PC-9 (cell line): ENCODE results near the gene MEF2A. TPM values are rescaled to one million over a fixed set of nuclear protein-coding genes. Genes with fewer than 3 reads are reported as not detected.

Experiments
- BruUV-seq: library from RNA; stranded (reverse); fragments of 400-500 nt; replicated peaks from 2 replicates; lab custom pipeline; 2021; lab: Mats Ljungman, UMichigan
- CTCF ChIA-PET: fragments of 300-600 bp; sonication (Branson Sonifier 250); formaldehyde crosslinking; loops from one replicate; lab custom pipeline; 2022; ENCODE audit warnings: antibody characterized with exemption; lab: Charles Lee
- POLR2A ChIA-PET: fragments of 300-600 bp; sonication (Branson Sonifier 250); formaldehyde crosslinking; loops from one replicate; lab custom pipeline; 2022; ENCODE audit warnings: antibody characterized with exemption; ENCODE audit not compliant: unreplicated experiment; lab: Charles Lee
- DNase-seq, 2 experiments: peaks; one replicate each; pipeline versions ENCODE4 v3.0.0 to v3.0.0-alpha.2; 2015 to 2022; ENCODE audit warnings: mixed read lengths in 1 of 2
- H2AFZ ChIP-seq: fragments of 200-600 bp; sonication (generic); 2 replicates; pipeline ENCODE4 v1.8.1; 2017; ENCODE audit warnings: antibody characterized with exemption
- H3F3A ChIP-seq: fragments of 200-600 bp; sonication (generic); 2 replicates; pipeline ENCODE4 v1.8.1; 2017; ENCODE audit warnings: antibody characterized with exemption, mild to moderate bottlenecking, low read depth; ENCODE audit not compliant: insufficient read depth
- H3K27ac ChIP-seq: fragments of 200-600 bp; sonication (generic); 2 replicates; pipeline ENCODE4 v1.6.1; 2016; ENCODE audit warnings: mixed run types
- H3K27me3 ChIP-seq: fragments of 200-600 bp; sonication (generic); 2 replicates; pipeline ENCODE4 v1.6.1; 2016; ENCODE audit warnings: low read depth, mixed run types; ENCODE audit not compliant: insufficient read depth
- H3K36me3 ChIP-seq: fragments of 200-600 bp; sonication (generic); 2 replicates; pipeline ENCODE4 v1.6.1; 2016; ENCODE audit warnings: low read depth, mixed run types
- H3K4me1 ChIP-seq: fragments of 200-600 bp; sonication (generic); replicated peaks from 2 replicates; pipeline ENCODE4 v1.6.1; 2016; ENCODE audit warnings: mixed run types; ENCODE audit not compliant: insufficient read depth
- H3K4me2 ChIP-seq: fragments of 200-600 bp; sonication (generic); 2 replicates; pipeline ENCODE4 v1.6.1; 2017; ENCODE audit warnings: mixed run types
- H3K4me3 ChIP-seq: fragments of 200-600 bp; sonication (generic); 2 replicates; pipeline ENCODE4 v1.6.1; 2016; ENCODE audit warnings: mixed run types
- H3K79me2 ChIP-seq: fragments of 200-600 bp; sonication (generic); 2 replicates; pipeline ENCODE4 v1.6.1; 2017; ENCODE audit warnings: low read depth, mixed run types
- H3K9me2 ChIP-seq: fragments of 200-600 bp; sonication (generic); 2 replicates; pipeline ENCODE4 v1.8.1; 2017; ENCODE audit warnings: mild to moderate bottlenecking; ENCODE audit not compliant: insufficient read depth
- H3K9me3 ChIP-seq: fragments of 200-600 bp; sonication (generic); 2 replicates; pipeline ENCODE4 v1.8.1; 2016; ENCODE audit warnings: low read depth; ENCODE audit not compliant: insufficient read depth
- H4K20me1 ChIP-seq: fragments of 200-600 bp; sonication (generic); 2 replicates; pipeline ENCODE4 v1.8.1; 2017; ENCODE audit not compliant: insufficient read depth
- CTCF ChIP-seq: fragments of 200-600 bp; sonication (generic); conservative IDR thresholded peaks from 2 replicates; pipeline ENCODE4 v1.6.1; 2017; ENCODE audit warnings: mixed run types, antibody characterized with exemption, mild to moderate bottlenecking, moderate library complexity
- EZH2 ChIP-seq: fragments of 200-600 bp; sonication (generic); IDR thresholded peaks from 2 replicates; pipeline ENCODE4 v1.8.0; 2017; ENCODE audit warnings: antibody characterized with exemption, low read depth
- intact Hi-C: fragments of 100-400 bp; cut with micrococcal nuclease; formaldehyde crosslinking; loops from one replicate; pipeline ENCODE4 v1.10.0; 2022; ENCODE audit not compliant: unreplicated experiment
- total RNA-seq: library from RNA; stranded (reverse); gene quantifications from 2 replicates; pipeline ENCODE4 v1.2.3, GENCODE V29; 2021

MEF2A gene
- total RNA-seq, 1 experiment from 2014 or later = 31.8 TPM

GRCh38 chr15:99677540-99678134, 111.9 kb downstream of the MEF2A start:
- ChIA-PET POLR2A (no interaction called here), CTCF (no interaction called here)
- no peak overlapping the region for H3K27ac ChIP-seq
- no peaks in the 10 kb centered on the region; the same call in 1 of the 2 replicates for H4K20me1 ChIP-seq
- H3K9me2 ChIP-seq = no peaks in the 10 kb centered on the region
- H3K36me3 ChIP-seq = peaks cover 7% of the 10 kb centered on the region; the same call in 1 of the 2 replicates
- H3K4me1 ChIP-seq = no peaks in the 10 kb centered on the region
- no peaks in the 10 kb centered on the region for H3K9me3 ChIP-seq
- H2AFZ ChIP-seq = no peak overlapping the region
- H3F3A ChIP-seq = no peaks in the 10 kb centered on the region; the same call in 1 of the 2 replicates
- H3K4me2 ChIP-seq = no peak overlapping the region
- no peak for DNase-seq
- TF ChIP-seq CTCF = no peak
- TF ChIP-seq EZH2 = no peak
- H3K4me3 ChIP-seq = no peak overlapping the region
- H3K79me2 ChIP-seq = no peaks in the 10 kb centered on the region
- no TSS peak for BruUV-seq
- H3K27me3 ChIP-seq = no peaks in the 10 kb centered on the region
- intact Hi-C loops = no loop called here

GRCh38 chr15:99680276-99680675, 114.5 kb downstream of the MEF2A start:
- TF ChIP-seq CTCF (no peak), EZH2 (no peak)
- no peaks in the 10 kb centered on the region for H3K36me3 ChIP-seq
- ChIA-PET POLR2A (no interaction called here), CTCF (no interaction called here)
- H3K9me3 ChIP-seq = no peaks in the 10 kb centered on the region; the same call in 1 of the 2 replicates
- H3F3A ChIP-seq = no peaks in the 10 kb centered on the region; the same call in 1 of the 2 replicates
- no TSS peak for BruUV-seq
- H3K4me1 ChIP-seq = no peaks in the 10 kb centered on the region
- H3K4me2 ChIP-seq = no peak overlapping the region
- H3K79me2 ChIP-seq = no peaks in the 10 kb centered on the region
- no peak overlapping the region for H3K27ac ChIP-seq
- no peak overlapping the region for H3K4me3 ChIP-seq
- no peaks in the 10 kb centered on the region for H3K9me2 ChIP-seq
- no peak for DNase-seq
- H2AFZ ChIP-seq = no peak overlapping the region
- intact Hi-C loops = no loop called here
- H4K20me1 ChIP-seq = no peaks in the 10 kb centered on the region; the same call in none of the 2 replicates
- H3K27me3 ChIP-seq = no peaks in the 10 kb centered on the region

- no peak for DNase-seq
- BruUV-seq = no TSS peak
- intact Hi-C loops = no loop called here
- ChIA-PET CTCF (no interaction called here), POLR2A (no interaction called here)
- no peaks in the 10 kb centered on the region for H3K9me2 ChIP-seq
- no peaks in the 10 kb centered on the region for H3K27me3 ChIP-seq
- no peak for TF ChIP-seq CTCF
- no peak for TF ChIP-seq EZH2
- no peaks in the 10 kb centered on the region for H3K36me3 ChIP-seq
- no peaks in the 10 kb centered on the region for H3K4me1 ChIP-seq
- H3F3A ChIP-seq = no peaks in the 10 kb centered on the region; the same call in 1 of the 2 replicates
- no peak overlapping the region for H3K4me2 ChIP-seq
- H4K20me1 ChIP-seq = no peaks in the 10 kb centered on the region; the same call in none of the 2 replicates
- H3K9me3 ChIP-seq = no peaks in the 10 kb centered on the region; the same call in 1 of the 2 replicates
- H3K4me3 ChIP-seq = no peak overlapping the region
- no peak overlapping the region for H2AFZ ChIP-seq
- no peaks in the 10 kb centered on the region for H3K79me2 ChIP-seq
- H3K27ac ChIP-seq = no peak overlapping the region
Observed at GRCh38 chr15:99681990-99682389, 116.2 kb downstream of the MEF2A start.
